Stimulated activated CD8-positive, alpha-beta memory T cell treated with anti-CD3 and anti-CD28 coated beads, Interleukin-15, amount 100 ng/mL, for 4 hours (primary cell): ENCODE data around the gene CRYGS.
"Not testable (repeated sequence)": the region's sequence is repeated elsewhere in the genome, so short reads cannot be mapped to it uniquely, and the experiment has no call there.

Experiments
- DNase-seq, 2 donors: peaks; one replicate each; pipeline ENCODE4 v3.0.0-alpha.2; 2020; ENCODE audit warnings: low read depth in 2 of 2

The CRYGS gene

GRCh38 chr3:186519021-186519658 lies 25.0 kb downstream of the CRYGS start:
- DNase-seq, result peak; percentile 48 to 62

GRCh38 chr3:186517218-186517617 lies 27.0 kb downstream of the CRYGS start:
- DNase-seq, result no peak

GRCh38 chr3:186516646-186517045 lies 27.5 kb downstream of the CRYGS start:
- no peak for DNase-seq

GRCh38 chr3:186515125-186515524 lies 29.1 kb downstream of the CRYGS start:
- DNase-seq, result no peak

- DNase-seq, result no peak
Observed at GRCh38 chr3:186514296-186515002, 29.7 kb downstream of the CRYGS start.

- DNase-seq, result no peak
Observed at GRCh38 chr3:186513386-186513785, 30.8 kb downstream of the CRYGS start.

- no peak for DNase-seq
Observed at GRCh38 chr3:186512570-186513302, 31.4 kb downstream of the CRYGS start.

- no peak for DNase-seq
Observed at GRCh38 chr3:186511702-186512101, 32.5 kb downstream of the CRYGS start.

- DNase-seq, result no peak
Observed at GRCh38 chr3:186511245-186511644, 32.9 kb downstream of the CRYGS start.

- DNase-seq, result no peak
Observed at GRCh38 chr3:186510374-186511079, 33.7 kb downstream of the CRYGS start.

- DNase-seq, result no peak
Observed at GRCh38 chr3:186509423-186509822, 34.8 kb downstream of the CRYGS start.

GRCh38 chr3:186506857-186507256 lies 37.3 kb downstream of the CRYGS start:
- DNase-seq, result no peak

GRCh38 chr3:186506191-186506739 lies 37.9 kb downstream of the CRYGS start:
- DNase-seq, result no peak

- DNase-seq, result no peak
Observed at GRCh38 chr3:186502966-186503712, 41.0 kb downstream of the CRYGS start.

GRCh38 chr3:186502138-186502948 lies 41.8 kb downstream of the CRYGS start:
- DNase-seq, result no peak

- not testable (repeated sequence) for DNase-seq
Observed at GRCh38 chr3:186499949-186500348, 44.2 kb downstream of the CRYGS start.

- DNase-seq, result not testable (repeated sequence)
Observed at GRCh38 chr3:186498022-186498421, 46.2 kb downstream of the CRYGS start.

GRCh38 chr3:186497608-186498007 lies 46.6 kb downstream of the CRYGS start:
- no peak for DNase-seq

- DNase-seq, result no peak
Observed at GRCh38 chr3:186496635-186497034, 47.5 kb downstream of the CRYGS start.

GRCh38 chr3:186496016-186496415 lies 48.2 kb downstream of the CRYGS start:
- no peak for DNase-seq
